AG04450 (cell line): ENCODE results near the gene CCDC106. TPM values are rescaled to one million over a fixed set of nuclear protein-coding genes. Genes with fewer than 3 reads are reported as not detected.

ENCODE experiments used
- CTCF ChIA-PET: fragments of 300-600, 350-600 bp; formaldehyde crosslinking; extraction: SDS; loops from one replicate; lab custom pipeline; 2022; ENCODE audit warnings: antibody characterized with exemption, inconsistent platforms; lab: Charles Lee
- POLR2A ChIA-PET: fragments of 350-600 bp; formaldehyde crosslinking; extraction: SDS; loops from one replicate; lab custom pipeline; 2021; ENCODE audit warnings: antibody characterized with exemption, inconsistent platforms; lab: Yijun Ruan, JAX
- DNase-seq: peaks from one replicate; pipeline ENCODE4 v3.0.0-alpha.2; 2011; ENCODE audit warnings: low read depth, low spot score
- H3K27ac ChIP-seq: one replicate; pipeline ENCODE4 v1.5.1; 2012; ENCODE audit warnings: low read depth, low read length, control low read depth
- H3K27me3 ChIP-seq: one replicate; pipeline ENCODE4 v1.6.0; 2012; ENCODE audit warnings: low read length; ENCODE audit not compliant: control insufficient read depth, insufficient read depth
- H3K4me3 ChIP-seq: 2 replicates; pipeline ENCODE4 v1.5.1; 2011; ENCODE audit warnings: mild to moderate bottlenecking, low read depth, low read length, control low read depth
- H3K9me3 ChIP-seq: 2 replicates; pipeline ENCODE4 v1.5.1; 2012; ENCODE audit warnings: low read length; ENCODE audit not compliant: control insufficient read depth, insufficient read depth
- polyA plus RNA-seq: library from polyadenylated mRNA; depleted of rRNA; stranded (reverse); fragments of >200 nt; gene quantifications from 2 replicates; pipeline ENCODE4 v1.2.3, GENCODE V29; 2011
- TF ChIP-seq, protein P1 (sequence below): IDR thresholded peaks from 2 replicates; pipeline ENCODE4 v1.5.1; 2011; ENCODE audit warnings: low read depth, low read length, control low read depth, inconsistent platforms

The CCDC106 gene
- polyA plus RNA-seq, 1 experiment: 6.2 TPM

DNA sequence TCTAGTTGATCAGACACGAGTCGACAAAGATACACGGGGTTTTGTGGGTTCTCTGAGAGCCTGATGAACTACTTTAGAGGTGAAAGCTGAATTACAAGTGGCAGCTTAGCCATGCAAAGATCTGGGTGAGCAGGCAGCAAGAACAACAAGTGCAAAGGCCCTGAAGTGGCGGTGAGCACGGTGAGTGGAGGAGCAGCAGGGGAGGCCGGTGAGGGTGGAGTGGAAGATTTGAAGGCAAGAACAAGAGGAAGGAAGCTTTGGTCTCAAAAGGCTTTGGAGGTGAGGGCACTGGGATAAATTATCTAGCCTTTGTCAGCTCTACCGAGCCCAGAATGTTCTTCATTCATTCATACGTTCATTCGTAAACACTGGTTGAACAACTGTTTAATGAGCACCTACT is 41.2 kb upstream of the CCDC106 start:
- no peak for DNase-seq
- CTCF ChIA-PET: interaction anchor here (0.5 to 3.8 kb wide), 24 partner anchors 9 to 466 kb away, joined by 3 to 29 read pairs (median 5); partner anchors contain the start of gene ZNF784
- Histone ChIP-seq H3K27ac (no peak overlapping the region), H3K27me3 (no peaks in the 10 kb centered on the region), H3K4me3 (peak overlapping the region; percentile 73), H3K9me3 (peaks cover 18% of the 10 kb centered on the region)
- TF ChIP-seq, protein P1, sequence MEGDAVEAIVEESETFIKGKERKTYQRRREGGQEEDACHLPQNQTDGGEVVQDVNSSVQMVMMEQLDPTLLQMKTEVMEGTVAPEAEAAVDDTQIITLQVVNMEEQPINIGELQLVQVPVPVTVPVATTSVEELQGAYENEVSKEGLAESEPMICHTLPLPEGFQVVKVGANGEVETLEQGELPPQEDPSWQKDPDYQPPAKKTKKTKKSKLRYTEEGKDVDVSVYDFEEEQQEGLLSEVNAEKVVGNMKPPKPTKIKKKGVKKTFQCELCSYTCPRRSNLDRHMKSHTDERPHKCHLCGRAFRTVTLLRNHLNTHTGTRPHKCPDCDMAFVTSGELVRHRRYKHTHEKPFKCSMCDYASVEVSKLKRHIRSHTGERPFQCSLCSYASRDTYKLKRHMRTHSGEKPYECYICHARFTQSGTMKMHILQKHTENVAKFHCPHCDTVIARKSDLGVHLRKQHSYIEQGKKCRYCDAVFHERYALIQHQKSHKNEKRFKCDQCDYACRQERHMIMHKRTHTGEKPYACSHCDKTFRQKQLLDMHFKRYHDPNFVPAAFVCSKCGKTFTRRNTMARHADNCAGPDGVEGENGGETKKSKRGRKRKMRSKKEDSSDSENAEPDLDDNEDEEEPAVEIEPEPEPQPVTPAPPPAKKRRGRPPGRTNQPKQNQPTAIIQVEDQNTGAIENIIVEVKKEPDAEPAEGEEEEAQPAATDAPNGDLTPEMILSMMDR: no peak
- POLR2A ChIA-PET: interaction anchor here (1.0 to 1.1 kb wide), 2 partner anchors 18 to 145 kb away, joined by 3 to 4 read pairs; partner anchors contain the start of genes ISOC2 and ZNF784

DNA sequence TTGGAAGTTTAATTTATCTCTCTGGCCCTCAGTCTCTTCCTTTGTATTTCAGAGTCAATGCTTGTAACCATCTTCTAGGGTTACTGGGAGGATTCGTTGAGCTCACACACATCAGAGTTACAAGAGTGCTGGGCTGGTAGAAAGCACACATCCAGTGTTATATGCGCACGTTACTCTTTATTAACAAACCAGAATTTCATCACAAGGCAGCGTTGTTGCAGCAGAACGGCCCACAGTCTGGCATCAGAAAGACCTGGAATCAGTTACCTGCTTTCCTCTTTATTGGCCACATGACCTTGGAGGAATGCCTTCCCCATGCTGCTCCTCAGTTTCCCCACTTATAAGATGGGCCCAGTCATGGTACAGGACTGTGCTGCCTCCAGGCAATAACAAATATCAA is 38.7 kb upstream of the CCDC106 start:
- Histone ChIP-seq H3K27ac (no peak overlapping the region), H3K4me3 (no peak overlapping the region), H3K27me3 (no peaks in the 10 kb centered on the region), H3K9me3 (peaks cover 5% of the 10 kb centered on the region)
- CTCF ChIA-PET: interaction anchor here (0.6 to 2.2 kb wide), 4 partner anchors 22 to 142 kb away, joined by 6 to 12 read pairs (median 9); no protein-coding TSS in a partner anchor
- POLR2A ChIA-PET: no interaction called here
- TF ChIP-seq, protein P1: no peak
- no peak for DNase-seq

DNA sequence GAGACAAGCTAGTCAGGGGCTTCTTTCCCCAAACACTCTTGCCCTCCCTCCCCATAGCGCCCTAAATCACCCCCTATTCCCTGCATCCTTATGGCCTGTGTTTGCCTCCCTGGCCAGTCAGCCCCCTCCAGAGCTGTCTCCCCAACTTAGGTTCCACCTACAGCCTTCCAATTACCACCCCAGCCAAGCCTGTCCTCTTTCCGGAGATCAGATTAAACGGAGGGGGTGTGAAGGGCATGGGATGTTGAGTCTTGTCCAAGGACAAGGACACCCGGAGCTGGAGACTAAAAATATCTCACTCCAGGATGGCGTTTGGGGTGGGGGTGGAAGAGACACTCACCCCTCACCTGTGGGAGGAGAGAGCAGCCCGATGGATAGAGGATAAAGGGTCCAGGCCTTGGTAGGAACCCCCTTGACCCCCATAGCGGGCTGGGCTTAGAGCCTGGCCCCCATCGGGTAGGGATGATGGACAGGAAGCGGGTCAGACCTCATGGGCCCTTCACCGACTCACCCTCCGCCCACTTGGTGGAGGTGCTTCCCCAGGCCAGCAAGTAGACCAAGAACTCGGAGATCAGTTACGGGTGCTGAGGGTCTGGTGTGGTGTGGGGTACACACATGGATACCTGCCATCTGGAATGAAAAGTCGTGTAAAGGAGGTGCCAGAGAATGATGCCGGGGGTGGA is 36.6 kb upstream of the CCDC106 start:
- no peak overlapping the region for H3K4me3 ChIP-seq
- ChIA-PET CTCF (interaction anchor here (1.0 to 1.4 kb wide), 2 partner anchors 95 to 107 kb away, joined by 5 to 7 read pairs; no protein-coding TSS in a partner anchor), POLR2A (interaction anchor here (1.4 kb wide), 1 partner anchor 13 kb away, joined by 6 read pairs; the partner anchor contains the start of gene ZNF784)
- no peak for DNase-seq
- H3K27ac ChIP-seq: no peak overlapping the region
- peaks cover 9% of the 10 kb centered on the region for H3K9me3 ChIP-seq
- TF ChIP-seq, protein P1: no peak
- no peaks in the 10 kb centered on the region for H3K27me3 ChIP-seq

DNA sequence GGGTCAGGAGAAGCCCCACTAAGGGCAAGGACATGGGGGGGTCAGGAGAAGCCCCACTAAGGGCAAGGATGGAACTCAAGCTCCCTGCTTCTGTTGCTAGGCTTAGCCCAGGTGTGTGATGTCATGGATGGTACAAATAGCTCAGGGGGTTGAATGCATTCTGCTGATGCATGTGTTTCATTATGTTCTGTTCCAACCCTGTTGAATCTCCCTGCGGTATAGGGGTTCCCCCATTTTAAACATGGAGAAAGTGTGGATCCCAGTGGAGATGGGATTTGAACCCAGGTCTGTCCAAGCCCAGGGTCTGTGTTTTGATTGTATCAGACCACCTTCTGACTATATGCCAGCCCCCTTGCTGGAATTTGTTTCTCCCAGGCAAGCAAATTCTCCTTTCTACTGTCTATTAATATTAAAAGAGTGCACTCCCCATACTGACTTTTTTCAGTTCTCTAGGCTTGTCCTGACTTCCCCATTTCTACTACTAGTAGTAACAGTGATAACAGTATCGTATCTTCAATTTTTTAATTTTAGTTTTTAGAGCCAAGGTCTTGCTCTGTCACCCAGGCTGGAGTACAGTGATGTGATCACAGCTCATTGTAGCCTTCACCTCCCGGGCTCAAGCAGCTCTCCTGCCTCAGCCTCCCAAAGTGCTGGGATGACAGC is 35.9 kb upstream of the CCDC106 start:
- DNase-seq: no peak
- H3K27me3 ChIP-seq: no peaks in the 10 kb centered on the region
- CTCF ChIA-PET: no interaction called here
- POLR2A ChIA-PET: no interaction called here
- H3K27ac ChIP-seq: no peak overlapping the region
- H3K4me3 ChIP-seq: no peak overlapping the region
- TF ChIP-seq, protein P1: no peak
- peaks cover 12% of the 10 kb centered on the region for H3K9me3 ChIP-seq

DNA sequence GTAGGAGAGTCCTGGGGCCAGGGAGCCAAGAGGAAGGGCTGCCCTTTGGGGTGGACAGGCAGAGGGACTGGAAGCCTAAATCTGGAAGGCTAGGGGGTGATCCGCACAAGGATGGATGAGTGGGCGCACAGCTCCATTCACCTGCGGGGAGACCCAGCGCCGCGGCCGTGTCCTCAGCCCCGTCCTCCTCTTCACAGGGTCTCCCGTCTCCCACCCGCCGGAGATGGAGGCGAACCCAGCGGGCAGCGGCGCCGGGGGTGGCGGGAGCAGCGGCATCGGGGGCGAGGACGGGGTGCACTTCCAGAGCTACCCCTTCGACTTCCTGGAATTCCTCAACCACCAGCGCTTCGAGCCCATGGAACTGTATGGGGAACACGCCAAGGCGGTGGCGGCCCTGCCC is 34.6 kb upstream of the CCDC106 start:
- no peak for DNase-seq
- POLR2A ChIA-PET: no interaction called here
- Histone ChIP-seq H3K27me3 (no peaks in the 10 kb centered on the region), H3K27ac (no peak overlapping the region), H3K9me3 (peaks cover 12% of the 10 kb centered on the region), H3K4me3 (no peak overlapping the region)
- TF ChIP-seq, protein P1: no peak
- CTCF ChIA-PET: no interaction called here
